ENCODE results near the gene CREB3L2. TPM values are rescaled to one million over a fixed set of nuclear protein-coding genes. Genes with fewer than 3 reads are reported as not detected.
"Not testable (repeated sequence)": the region's sequence is repeated elsewhere in the genome, so short reads cannot be mapped to it uniquely, and the experiment has no call there.

The CREB3L2 gene
- polyA plus RNA-seq, 3 donors = 49.4 to 55.1 (median 49.7) TPM

GRCh38 chr7:137936509-137937201, 65.2 kb downstream of the CREB3L2 start:
- DNase-seq = no peak

GRCh38 chr7:137935884-137936508, 65.9 kb downstream of the CREB3L2 start:
- DNase-seq = no peak

GRCh38 chr7:137934941-137935883, 66.7 kb downstream of the CREB3L2 start:
- DNase-seq = no peak

GRCh38 chr7:137934176-137934826, 67.6 kb downstream of the CREB3L2 start:
- DNase-seq = no peak

- no peak for DNase-seq
Measured at GRCh38 chr7:137933270-137934017, 68.4 kb downstream of the CREB3L2 start.

GRCh38 chr7:137932881-137933269, 69.0 kb downstream of the CREB3L2 start:
- DNase-seq = no peak

GRCh38 chr7:137931823-137932222, 70.1 kb downstream of the CREB3L2 start:
- DNase-seq = no peak

GRCh38 chr7:137930581-137930980, 71.3 kb downstream of the CREB3L2 start:
- no peak for DNase-seq

GRCh38 chr7:137928626-137929025, 73.3 kb downstream of the CREB3L2 start:
- DNase-seq = no peak

GRCh38 chr7:137927386-137927785, 74.5 kb downstream of the CREB3L2 start:
- DNase-seq = no peak

GRCh38 chr7:137926206-137926605, 75.7 kb downstream of the CREB3L2 start:
- DNase-seq = not testable (repeated sequence)

GRCh38 chr7:137925754-137926153, 76.1 kb downstream of the CREB3L2 start:
- DNase-seq = no peak

- DNase-seq = no peak
Measured at GRCh38 chr7:137925091-137925490, 76.8 kb downstream of the CREB3L2 start.

- no peak for DNase-seq
Measured at GRCh38 chr7:137923380-137923779, 78.5 kb downstream of the CREB3L2 start.

GRCh38 chr7:137920637-137921399, 81.1 kb downstream of the CREB3L2 start:
- DNase-seq = no peak

- no peak for DNase-seq
Measured at GRCh38 chr7:137919987-137920386, 81.9 kb downstream of the CREB3L2 start.

- DNase-seq = peak; percentile 67
Measured at GRCh38 chr7:137916980-137917645, 84.8 kb downstream of the CREB3L2 start.

GRCh38 chr7:137916564-137916963, 85.3 kb downstream of the CREB3L2 start:
- DNase-seq = no peak

GRCh38 chr7:137915266-137915665, 86.6 kb downstream of the CREB3L2 start:
- no peak for DNase-seq

- DNase-seq = no peak
Measured at GRCh38 chr7:137913985-137914384, 87.9 kb downstream of the CREB3L2 start.

Measured in renal pelvis (tissue), 4 donors.